SHP77 (cell line): ENCODE results near the gene C3orf33.
"Not testable (repeated sequence)": the region's sequence is repeated elsewhere in the genome, so short reads cannot be mapped to it uniquely, and the experiment has no call there.

Source experiments
- DNase-seq, 2 experiments: peaks; one replicate each; lab custom pipeline; 2025; lab: John Stamatoyannopoulos, UW

C3orf33 gene, protein sequence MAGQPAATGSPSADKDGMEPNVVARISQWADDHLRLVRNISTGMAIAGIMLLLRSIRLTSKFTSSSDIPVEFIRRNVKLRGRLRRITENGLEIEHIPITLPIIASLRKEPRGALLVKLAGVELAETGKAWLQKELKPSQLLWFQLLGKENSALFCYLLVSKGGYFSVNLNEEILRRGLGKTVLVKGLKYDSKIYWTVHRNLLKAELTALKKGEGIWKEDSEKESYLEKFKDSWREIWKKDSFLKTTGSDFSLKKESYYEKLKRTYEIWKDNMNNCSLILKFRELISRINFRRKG

DNA sequence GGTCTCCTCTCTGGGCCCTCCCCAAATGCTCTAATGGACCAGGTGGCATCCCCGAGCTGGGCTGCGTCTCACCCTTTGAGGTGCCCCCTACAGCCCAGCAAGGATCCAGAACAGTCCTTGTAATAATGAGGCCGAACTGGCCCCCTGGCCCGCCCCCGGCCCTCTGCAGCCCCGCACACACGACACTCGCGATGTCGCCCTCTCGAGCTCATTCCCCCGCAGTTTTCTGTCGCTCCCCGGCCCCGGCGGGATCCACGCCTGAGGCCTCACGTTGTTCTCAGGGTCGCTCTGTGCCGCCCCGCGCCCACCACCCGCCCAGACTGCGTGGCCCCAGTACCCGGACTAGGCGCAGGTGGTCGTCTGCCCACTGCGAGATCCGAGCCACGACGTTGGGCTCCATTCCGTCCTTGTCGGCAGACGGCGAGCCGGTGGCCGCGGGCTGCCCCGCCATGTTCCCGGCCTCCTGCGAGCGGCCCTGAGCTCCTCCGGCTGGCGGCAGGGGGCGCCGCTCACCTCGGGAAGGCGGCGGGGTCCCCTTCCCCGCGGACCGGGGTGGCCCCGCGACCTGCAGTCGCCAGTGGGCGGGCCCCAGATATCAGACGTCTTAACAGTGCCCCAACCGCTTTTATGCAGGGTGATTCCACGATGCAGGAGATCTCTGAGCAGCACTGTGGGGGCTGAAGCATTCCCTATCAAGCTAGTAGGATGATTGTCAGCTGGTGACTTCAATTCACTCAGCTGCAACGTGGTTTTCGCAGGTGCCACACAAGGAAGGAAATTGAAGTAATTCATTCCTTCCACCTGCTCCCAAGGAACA is at the start of gene C3orf33:
TSS of gene C3orf33 (minus strand) at position 477 of the 817 bp plus-strand sequence. CDS start at position 451, 26 bp downstream.
- DNase-seq: peak; percentile 39 to 69

DNA sequence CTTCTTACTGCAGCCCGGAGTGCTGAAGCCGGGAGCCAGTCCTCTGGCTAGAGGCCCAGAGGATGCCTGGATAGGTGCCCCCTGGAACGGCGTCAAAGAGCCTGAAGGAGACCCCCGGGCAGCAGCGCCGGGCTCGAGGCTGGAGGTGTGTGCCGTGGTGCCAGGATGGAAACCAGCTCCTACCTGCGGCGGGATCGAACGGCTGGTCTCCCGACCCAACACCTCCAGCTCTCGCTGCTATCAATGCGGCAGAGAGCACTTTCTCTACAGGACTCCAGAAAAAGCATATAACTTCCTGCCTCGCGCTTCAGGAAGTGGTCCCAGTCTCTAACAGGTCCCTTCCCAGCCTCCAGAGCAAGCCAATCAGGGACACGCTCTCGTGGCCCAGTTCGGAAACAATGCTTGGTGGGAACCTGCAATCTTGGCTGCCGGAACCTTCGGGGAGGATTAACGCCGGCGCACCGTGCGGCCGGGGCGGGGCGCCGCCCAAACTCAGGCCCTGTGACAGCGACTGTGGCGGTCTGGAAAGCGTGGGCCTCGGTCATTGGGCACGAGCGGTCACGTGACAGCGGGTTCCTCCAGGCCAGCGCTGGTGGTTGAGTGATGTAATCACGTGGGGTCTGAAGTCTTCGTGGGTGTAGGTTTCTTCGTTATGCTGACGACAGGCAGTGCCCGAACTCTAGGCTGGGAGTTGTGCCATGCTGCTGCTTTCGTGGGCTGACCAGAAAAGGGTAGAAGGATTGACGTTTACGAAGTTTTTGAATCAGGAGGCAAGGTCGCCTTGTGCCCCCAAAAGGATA is 48.3 kb upstream of the C3orf33 start, which contains the start of gene SLC33A1:
TSS of gene SLC33A1 (minus strand) at position 287 of the 800 bp plus-strand sequence. CDS start 430 bp downstream, outside the sequence.
- DNase-seq: peak; percentile 97 to 98

DNA sequence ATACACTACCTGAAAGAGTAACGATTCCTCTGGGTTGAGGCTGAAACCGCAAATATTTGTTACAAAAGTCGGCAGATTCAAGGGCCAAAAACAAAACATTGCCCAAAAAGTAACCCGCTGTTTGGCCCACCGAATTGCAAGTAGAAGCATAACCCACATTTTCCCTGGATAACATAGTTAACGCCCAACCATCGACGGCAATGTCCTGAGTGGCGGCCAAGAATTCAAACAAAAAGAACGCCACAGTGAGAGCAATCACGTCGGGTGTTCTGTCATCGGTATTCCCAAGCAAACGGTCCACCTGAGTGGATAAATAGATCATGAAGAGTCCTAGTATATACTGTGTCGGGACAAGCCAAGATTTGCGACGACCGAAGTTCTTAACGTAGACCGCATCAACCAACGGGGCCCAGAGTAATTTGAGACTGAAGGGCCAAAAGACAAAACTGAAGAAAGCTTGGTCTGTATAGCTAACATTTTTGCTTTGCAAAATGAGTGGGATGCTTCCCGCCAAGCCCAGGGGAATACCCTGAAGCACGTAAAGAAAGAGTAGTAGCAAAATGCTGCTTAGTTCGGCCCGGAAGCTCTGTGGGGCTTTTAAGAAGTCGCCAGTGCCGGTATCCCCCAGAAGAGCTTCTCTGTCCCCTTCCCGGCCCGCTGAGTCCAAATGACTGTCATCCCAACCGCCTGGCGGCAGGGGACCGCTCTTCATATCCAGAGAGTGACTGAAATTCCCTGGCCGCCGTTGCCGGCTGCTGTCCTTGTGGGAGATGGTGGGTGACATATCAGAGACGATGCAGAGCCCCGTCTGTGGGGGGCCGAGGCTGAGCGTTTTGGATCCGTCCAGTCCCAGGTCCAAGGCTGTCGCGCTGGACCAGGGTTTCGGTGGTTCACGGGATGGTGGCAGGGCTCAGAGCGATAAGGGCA is 47.4 kb upstream of the C3orf33 start:
- DNase-seq: no peak

DNA sequence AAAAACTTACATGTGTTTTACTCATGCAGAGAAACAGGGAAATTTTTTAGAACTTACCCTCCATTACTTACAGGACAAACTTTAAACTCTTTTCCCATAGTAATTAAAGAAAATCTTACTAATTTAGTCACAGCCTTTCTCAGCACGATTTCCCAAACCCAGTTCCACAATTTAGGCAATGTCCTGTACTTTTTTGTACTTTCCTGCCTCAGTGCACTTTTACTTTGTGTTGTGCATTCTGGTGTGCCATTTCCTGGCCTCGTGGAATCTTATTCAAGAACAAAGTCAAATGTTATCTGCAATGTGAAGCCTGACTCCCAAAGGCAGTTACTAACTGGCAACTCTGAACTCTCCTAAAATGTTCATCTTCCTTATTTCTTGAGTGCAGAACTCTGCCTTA is 46.3 kb upstream of the C3orf33 start:
- no peak for DNase-seq

DNA sequence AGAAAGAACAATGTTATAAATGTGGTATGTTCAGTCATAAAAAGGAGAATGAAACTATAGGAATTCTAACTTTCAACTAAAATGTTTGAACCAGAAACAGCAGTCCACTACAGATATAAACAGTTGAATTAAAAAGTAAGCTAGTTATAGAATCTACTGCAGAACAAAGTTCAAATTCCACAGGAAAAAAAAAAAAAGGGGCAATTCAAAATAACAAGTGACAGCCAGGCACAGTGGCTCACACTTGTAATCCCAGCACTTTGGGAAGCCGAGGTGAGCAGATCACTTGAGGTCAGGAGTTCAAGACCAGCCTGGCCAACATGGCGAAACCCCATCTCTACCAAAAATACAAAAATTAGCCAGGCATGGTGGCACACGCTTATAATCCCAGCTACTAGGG is 43.3 kb upstream of the C3orf33 start:
- DNase-seq: not testable (repeated sequence)

DNA sequence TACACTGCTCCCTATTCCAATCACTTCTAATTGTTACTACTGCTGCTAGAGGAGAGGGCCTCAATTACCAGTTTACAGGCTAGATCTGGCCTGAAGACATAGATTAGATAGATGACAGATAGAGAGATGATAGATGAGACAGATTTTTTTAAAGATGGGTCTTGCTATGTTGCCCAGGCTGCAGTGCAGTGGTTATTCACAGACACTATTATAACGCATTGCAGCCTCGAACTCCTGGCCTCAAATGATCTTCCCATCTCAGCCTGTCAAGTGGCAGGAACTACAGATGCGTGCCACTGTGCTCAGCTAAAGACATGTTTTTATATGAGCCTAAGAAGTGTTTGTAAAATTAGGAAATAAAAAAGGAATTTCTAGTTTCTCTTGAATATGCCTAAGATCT is 41.9 kb upstream of the C3orf33 start:
- no peak for DNase-seq

DNA sequence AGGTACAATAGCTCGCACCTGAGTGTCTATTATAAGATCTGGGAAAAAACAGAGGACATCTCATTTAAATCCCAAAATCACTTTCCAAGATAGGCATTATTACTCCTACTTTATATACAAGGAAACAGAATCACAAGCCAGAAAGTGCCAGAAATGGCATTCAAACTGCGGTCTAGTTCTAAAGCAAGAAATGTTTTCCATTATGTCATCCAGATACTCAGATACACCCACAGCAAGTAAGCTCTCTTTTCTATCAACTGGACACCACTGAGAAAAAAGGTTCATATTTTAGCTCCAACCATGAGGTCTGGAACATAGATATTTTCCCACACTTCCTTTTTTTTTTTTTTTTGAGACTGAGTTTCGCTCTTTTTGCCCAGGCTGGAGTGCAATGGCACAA is 40.0 kb upstream of the C3orf33 start:
- DNase-seq: no peak

DNA sequence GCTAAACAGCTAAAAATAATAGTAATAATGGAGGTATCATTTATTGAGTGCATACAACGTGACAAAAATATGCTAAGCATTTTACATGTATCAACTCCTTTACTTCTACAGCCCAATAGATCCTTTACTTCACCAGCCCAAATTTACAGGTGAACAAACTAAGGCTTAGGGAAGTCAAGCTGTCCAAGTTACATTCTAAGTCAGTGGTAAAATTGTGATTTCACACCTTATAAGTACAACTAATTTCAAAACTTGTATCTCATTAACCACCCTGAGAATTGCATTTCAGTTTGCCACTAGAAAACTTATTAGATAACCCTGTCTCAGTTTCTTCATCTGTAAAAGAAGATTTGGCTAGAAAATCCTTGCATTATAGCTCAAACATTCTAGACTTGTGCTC is 37.5 kb upstream of the C3orf33 start:
- DNase-seq: no peak

DNA sequence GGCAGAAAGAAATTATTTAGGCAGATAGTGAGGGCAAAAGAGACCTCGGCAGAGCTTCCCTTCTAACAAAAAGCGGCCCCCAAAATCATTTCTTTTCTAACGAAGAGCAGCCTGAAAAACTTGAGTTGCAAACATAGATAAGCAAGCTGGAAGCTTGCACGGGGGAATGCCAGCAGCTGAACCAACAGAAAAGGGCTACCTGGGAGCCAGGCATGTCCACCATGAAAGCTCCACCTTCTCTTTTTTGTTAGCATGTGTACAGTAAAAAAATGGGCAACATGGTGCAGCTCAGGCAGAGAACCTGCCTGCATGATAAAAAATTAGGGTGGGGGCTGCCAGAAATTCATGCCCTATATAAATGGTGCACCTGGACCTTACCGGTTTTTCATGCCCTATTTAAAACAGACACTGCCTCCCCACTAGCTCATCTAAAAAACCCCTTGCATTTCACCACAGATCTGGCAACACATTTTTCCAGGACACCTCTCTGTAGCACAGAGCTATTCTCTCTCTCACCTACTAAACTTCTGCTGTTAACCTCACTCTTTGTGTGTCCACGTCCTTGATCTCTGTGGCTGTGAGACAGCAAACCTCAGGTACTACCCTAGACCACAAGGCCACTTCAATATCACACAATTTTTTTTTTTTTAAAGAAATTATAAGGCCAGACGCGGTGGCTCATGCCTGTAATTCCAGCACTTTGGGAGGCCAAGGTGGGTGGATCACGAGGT is 29.4 kb upstream of the C3orf33 start:
- DNase-seq: no peak

DNA sequence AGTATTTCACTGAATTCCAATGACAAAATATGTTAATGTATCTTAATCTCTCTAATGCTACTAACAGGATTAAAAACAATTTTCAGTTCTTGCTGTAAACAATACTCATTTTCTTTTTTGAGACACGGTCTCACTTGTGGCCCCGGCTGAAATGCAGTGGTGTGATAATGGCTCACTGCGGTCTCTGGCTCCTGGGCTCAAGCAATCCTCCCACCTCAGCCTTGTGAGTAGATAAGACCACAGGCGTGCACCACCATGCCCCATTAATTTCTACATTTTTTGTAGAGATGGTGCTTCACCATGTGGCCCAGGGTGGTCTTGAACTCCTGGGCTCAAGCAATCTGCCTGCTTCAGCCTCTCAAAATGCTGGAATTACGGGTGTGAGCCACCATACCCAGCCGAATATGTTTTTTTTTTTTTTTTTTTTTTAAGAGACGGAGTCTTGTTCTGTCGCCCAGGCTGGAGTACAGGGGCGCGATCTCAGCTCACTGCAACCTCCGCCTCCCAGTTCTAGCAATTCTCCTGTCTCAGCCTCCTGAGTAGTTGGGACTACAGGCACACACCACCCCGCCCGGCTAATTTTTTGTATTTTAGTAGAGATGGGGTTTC is 22.5 kb upstream of the C3orf33 start:
- DNase-seq: not testable (repeated sequence)

DNA sequence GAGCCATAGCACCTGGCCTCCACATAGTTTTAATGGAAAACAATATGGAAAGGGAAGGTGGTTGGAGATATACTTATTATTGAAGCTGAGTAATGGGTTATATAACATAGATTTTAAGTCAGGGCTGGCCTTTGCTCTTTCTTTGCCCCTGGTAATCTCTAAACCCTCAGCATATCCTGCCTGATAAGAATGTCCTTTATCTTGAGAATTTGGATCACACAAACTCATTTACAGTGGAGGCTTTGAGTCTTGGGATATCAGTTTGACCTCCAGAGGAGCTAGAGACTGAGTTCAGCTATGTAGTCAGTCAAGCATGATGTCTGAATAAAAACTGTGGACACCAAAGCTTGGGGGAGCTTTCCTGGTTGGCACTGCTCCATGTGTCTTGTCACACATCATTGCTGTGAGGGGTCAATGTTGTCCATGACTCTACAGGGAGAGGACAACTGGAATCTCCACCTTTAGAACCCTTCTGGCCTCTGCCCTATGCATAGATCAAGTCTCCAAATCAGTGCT is 9.0 kb upstream of the C3orf33 start:
- DNase-seq: no peak

DNA sequence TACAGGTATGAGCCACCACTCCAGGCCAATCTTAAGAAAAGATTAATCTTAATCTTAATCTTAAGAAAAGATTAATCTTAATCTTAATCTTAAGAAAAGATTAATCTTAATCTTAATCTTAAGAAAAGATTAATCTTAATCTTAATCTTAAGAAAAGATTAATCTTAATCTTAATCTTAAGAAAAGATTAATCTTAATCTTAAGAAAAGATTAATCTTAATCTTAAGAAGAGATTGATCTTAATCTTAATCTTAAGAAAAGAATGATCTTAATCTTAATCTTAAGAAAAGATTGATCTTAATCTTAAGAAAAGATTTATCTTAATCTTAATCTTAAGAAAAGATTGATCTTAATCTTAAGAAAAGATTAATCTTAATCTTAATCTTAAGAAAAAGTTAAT is 7.1 kb upstream of the C3orf33 start:
- DNase-seq: not testable (repeated sequence)

DNA sequence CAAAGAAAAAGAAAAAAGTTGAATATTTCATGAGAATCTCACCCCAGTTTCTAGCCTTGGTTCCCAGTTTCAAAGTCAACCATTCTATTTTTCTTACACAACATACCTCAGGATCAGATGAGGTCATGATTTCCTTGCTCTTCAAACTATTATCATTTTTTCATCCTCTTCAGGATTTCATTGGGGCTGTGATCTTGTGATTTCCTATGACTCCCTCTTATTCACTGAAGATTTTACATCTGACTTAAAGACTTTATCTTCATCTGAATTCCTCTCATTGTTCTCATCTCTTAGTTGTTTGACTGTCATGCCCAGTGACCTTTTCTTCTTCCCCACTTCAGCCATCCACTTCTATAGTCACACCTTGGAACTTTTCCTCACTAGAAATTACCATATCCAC is 3.1 kb upstream of the C3orf33 start:
- no peak for DNase-seq

DNA sequence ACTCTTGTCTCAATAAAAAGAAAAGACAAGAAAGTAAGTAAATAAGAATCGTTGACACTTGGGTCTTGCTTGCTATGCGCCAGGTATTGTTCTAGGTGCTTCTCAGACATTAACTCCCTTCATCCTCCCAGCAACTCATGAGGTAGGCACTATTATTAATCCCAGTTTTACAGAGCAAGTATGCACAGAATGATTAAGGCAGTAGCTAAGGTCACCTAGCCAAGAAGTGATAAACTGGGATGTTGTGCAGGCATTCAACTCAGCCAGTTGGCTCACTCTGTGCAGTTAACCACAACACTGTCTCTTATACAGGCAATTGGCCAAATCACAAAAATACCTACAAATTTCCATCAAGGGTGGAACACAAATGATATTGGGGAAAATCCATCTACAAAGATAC is 1.7 kb upstream of the C3orf33 start:
- no peak for DNase-seq

DNA sequence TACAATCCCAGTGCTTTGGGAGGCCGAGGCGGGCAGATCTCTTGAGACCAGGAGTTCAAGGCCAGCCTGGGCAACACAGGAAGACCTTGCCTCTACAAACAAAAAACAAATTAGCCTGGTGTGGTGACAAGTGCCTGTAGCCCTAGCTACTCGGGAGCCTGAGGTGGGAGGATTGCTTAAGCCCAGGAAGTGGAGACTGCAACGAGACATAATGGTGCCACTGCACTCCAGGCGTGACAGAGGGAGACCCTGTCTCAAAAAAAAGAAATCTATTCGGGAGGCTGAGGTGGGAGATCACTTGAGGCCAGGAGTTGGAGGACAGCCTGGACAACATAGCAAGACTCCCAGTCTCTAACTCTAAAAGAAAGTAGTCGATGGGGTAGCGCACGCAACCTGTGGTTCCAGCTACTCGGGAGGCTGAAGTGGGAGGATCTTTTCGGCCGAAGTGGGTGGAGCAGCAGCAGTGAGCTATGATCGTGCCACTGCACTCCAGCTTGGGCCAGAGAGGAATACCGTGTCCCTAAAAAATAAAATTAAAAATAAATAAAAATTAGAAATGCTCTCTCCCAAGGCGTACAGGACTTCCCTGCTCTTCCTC is 775 bp downstream of the C3orf33 start:
- peak; percentile 19 to 28 for DNase-seq

DNA sequence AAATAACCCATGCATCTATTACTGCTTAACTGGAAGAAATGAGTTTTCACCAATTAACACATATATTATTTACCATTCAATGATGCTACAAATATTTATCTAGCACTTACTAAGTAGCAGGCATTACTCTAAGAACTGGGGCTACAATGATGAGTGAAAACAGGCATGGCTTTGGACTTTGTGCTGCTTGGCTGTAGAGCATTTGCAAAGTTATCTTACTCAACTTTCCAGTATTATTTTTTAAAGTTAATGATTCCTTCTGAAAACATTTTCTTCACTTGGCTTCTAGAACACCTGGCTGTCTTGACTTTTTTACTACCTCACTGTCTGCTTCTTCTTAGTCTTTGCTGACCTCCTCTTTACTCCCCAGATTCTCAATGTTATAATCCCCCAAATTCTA is 1.8 kb downstream of the C3orf33 start:
- DNase-seq: no peak

DNA sequence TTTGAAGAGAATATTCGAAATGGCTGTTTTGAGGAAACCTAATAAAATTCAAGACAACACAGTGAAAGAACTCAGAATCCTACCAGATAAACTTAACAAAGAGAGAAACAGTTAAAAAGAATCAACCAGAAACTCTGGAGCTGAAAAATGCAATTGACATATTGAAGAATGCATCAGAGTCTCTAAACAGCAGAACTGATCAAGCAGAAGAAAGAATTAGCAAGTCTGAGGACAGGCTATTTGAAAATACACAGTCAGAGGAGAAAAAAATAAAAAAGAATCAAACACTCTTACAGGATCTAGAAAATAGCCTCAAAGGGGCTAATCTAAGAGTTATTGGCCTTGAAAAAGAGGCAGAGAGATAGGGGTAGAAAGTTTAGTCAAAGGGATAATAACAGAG is 13.5 kb downstream of the C3orf33 start:
- no peak for DNase-seq

DNA sequence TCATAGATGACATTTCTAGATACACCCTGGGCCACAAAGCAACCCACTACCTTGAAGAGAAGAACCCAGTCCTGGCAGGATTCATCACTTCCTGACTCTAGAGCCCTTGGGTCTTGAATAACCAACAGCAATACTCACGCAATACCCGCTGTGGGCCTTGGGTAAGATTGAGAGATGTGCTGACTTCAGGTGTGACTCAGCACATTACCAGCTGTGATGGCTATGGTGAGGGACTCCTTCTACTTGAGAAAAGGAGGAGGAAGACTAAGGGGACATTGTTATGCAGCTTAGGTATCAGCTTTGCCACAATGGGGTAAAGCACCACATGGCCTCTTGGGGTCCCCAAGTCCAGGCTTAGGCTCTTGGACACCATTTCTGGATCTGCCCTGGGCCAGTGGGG is 14.9 kb downstream of the C3orf33 start:
- DNase-seq: no peak

DNA sequence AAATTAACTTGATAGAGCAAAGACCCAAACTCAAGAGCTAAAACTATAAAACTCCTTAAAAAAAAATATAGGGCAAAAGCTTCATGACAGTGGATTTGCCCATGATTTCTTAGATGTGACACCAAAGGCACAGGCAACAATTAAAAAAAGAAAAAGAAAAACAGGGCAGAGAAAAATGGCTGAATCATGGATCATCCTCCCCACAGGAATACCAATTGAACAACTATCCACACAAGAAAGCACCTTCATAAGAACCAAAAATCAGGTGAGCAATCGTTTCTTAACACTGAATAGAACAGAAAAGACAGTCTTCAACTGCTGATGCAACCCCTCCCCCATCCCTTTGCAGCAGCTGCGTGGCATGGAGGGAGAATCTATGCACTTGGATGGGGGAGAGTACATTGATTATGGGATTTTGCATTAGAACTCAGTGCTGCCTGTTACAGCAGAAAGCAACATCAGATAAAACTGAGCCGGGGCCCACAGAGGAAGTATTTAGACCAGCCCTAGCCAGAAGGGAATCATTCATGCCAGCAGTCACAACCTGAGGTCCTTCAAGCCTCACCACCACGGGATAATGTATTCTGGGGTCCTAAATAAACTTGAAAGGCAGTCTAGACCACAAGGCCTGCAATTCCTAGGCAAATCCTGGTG is 15.7 kb downstream of the C3orf33 start:
- no peak for DNase-seq
